HG02623 (cell line): ENCODE results near the gene RCC2.

Experiments used
- ATAC-seq: cut with Tn5 transposase; IDR thresholded peaks from one replicate; pipeline ENCODE4 v1.9.1; 2021; ENCODE audit warnings: moderate library complexity; ENCODE audit not compliant: unreplicated experiment

The RCC2 gene

DNA sequence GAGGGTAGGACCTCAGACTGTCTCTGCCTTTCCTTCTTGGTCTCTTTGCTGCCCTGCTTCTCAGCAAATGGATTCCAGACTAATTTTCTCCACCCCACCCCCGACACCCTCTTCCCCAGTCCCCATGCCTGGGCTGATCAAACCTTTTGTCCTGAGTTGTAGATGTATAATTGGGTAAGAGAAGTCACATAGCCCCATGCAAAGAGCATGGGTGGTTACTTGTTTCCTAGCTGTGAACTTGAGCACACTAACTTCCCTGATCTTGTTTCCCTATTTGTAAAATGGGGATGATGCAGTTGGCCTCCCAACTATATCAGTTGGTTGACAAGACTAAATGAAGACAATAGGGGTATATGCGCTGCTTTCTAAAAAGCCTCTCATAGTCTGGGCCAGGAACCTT, 58.3 kb downstream of the RCC2 start:
- ATAC-seq: no peak

DNA sequence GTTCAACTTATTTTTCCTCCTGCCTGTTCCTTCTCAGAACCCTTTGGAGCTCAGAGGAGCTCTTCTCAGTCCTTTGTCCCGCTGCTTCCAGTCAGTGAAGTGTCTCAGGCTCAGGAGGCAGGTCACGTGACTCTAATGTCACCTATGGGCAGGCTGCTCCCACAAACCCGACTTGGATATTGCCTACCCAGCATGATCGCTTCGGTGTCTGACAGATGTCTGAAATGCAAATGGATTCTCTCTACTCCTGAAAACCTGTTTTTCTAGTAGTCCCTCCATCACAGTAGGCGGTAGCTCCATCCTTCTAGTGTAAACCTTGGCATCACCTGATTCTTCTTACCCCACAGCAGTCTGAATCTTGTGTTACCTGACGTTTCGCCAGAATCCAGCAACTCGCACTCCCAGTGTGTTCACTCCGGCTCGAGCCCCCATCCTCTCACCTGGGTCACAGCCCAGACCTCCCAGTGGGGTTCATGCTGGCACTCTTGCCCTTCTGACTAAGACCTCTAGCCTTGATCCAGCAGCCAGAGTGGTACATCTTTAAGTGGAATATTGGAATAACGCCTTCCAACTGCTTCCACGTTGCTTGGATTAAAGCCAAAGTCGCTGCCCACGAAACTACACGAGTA, 62.0 kb downstream of the RCC2 start:
- no peak for ATAC-seq

DNA sequence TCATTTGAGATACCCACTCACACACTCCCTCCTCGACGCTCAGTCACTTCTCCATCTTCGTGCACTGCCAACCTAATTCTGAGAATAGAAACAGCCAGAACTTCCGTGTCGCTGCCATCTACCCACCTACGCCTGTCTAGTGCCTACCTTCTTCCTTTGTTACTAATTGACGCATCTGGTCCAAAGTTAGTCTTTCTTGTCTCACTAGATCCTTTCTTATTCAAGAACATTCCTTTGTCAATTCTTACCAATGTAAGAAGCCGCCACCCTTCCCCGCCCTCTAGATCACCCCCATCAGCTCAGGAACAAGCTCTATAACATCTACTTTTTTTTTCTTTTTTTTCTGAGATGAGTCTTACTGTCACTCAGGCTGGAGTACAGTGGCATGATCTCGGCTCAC, 63.8 kb downstream of the RCC2 start:
- ATAC-seq: no peak

DNA sequence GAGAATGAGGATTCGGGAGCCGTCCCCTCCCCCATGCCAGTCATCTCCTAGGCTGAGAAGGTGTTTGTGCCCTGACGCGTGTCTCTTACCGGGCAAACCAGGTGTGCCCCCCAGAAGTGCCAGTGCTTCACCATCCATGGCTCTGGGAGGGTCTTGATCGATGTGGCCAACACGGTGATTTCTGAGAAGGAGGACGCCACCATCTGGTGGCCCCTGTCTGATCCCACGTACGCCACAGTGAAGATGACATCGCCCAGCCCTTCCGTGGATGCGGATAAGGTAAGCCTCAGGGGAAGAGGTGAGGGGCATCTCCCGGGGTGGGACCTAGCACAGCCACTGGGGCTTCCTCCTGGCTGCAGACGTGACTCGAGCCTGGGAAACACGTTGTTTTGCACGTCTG, 66.5 kb downstream of the RCC2 start:
- no peak for ATAC-seq

DNA sequence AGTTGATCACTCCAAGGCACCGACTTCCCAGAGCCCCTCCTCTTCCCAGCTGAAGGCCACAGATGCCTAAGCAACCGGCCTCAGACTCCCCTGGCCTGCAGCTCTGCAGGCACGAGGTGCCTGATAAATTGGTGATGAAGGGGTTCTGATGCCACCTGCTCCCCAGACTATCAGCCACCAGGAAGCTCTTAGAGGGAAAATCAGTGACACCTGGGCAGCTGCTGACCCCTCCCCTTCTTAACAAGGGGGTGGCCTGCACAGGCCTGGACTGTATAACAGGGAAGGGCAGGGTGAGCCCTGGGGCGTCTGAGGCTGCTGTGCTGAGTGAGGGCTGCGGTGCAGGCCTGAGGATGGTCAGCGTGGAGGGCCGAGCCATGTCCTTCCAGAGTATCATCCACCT, 67.6 kb downstream of the RCC2 start, which contains the start of gene PADI6:
PADI6 (plus strand) TSS at position 301 of the 400 bp plus-strand sequence; CDS start at position 351, 50 bp downstream.
- ATAC-seq: no peak

DNA sequence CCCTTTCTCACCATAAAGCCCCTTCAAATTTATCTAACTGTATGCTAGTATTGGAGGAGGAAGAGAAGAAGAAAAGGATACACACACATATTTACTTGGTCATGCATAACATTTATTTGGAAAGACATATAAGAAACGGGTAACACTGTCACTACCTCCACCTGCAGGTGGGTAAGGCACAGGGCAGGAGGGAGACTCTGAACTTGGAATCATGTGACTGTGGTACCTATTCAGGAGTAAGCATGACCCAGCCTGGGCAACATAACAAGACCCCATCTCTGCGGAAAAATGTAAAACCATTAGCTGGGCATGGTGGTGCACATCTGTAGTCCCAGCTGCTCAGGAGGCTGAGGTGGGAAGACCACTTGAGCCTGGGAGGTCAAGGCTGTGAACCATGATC, 68.9 kb downstream of the RCC2 start:
- no peak for ATAC-seq

DNA sequence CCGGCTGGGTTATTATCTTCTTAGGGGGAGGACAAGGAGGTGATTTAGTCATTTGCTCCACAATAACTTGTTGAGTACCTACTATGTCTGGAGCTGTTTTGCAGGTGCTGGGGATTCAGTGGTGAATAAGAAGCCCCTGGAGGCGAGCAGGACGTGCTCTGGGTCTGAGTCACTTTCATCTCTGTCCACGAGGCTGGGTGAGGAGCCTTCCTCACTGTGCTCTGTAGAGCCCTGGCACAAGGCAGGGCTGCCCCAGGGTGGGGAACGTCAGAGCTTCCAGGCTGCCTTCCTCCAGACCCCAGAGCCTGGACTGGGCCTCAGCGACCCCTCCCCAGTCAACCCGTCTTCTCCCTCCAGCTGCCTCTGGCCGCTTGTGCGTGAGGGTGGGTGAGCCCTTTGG, 70.0 kb downstream of the RCC2 start:
- no peak for ATAC-seq

DNA sequence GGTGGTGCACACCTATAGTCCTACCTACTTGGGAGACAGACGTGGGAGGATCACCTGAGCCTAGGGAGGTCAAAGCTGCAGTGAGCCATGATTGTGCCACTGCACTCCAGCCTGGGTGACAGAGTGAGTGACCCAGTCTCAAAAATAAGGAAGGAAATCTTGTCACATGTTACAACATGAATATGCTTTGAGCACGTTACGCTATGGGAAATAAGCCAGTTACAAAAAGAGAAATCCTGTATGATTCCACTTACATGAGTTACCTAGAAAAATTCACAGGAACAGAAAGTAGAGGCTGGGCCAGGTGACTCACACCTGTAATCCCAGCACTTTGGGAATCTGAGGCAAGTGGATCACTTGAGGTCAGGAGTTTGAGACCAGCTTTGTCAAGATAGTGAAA, 74.2 kb downstream of the RCC2 start:
- no peak for ATAC-seq

DNA sequence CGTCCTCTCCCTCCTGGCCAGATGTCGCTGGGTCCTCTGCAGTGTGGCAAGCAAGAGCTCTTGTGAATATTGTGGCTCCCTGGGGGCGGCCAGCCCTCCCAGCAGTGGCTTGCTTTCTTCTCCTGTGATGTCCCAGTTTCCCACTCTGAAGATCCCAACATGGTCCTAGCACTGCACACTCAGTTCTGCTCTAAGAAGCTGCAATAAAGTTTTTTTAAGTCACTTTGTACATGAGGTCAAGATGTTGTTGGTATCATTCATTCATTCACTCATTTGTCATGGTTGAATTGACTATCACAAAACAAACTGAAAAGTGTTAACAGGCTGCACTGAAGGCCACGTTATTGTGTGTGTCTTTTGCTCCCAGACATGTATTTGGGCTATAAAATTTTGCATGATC, 75.7 kb downstream of the RCC2 start:
- no peak for ATAC-seq

DNA sequence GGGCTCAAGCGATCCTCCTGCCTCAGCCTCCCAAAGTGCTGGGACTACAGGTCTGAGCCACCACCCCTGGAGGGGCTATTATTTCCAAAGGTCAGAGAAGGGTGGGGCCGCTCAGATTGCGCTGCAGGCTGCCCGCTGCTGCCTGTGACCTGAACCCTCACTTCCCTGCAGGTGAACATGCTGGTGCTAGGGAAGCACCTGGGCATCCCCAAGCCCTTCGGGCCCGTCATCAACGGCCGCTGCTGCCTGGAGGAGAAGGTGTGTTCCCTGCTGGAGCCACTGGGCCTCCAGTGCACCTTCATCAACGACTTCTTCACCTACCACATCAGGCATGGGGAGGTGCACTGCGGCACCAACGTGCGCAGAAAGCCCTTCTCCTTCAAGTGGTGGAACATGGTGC, 76.1 kb downstream of the RCC2 start:
- no peak for ATAC-seq

DNA sequence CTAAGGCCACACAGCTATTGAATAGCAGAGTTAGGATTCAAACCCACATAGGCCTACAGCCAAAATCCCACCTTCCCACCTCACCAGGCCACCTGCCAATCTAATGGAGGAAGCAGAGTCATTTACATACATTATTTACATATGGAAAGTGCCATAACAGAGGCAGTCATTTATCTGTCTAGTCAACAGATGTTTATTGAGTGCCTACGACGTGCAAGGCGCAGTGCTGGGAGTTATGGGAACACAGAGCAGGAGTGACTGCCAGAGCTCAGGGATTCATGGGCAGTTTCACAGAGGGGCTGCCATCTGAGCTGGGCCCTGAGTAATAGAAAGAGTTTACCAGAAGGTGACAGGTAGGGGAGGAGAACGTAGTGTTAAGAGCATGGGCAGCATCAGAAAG, 77.8 kb downstream of the RCC2 start:
- ATAC-seq: no peak

DNA sequence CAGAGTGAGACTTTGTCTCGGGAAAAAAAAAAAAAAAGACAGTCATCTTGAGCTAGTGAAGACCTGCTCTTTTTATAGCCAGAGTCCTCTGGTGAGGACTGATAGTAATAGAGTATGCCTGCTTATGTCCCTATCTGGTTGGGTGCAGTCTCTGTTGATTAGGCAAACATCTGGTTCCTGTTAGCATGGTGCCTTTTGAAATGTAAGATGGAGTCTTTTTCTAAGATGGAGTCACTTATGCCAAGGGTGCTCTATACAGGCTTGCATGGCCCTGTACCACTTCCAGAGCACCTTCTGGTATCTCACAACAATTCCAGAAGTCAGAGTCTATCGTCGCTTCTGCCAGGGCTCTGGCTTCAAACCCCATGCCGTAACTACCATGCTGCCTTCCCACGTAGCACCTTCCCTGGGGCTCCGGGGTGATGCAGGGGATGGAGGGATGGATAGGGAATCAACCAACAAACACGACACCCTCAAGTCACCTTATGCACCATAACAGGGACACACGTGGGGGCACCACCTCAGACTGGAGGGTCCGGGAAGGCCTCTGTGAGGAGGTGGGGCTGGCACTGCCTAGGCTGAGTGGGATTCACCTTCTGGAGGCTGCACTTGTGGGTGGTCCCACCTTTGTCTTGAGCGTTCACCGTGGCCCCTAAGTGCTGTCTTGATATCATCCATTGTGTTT, 79.1 kb downstream of the RCC2 start:
- no peak for ATAC-seq

DNA sequence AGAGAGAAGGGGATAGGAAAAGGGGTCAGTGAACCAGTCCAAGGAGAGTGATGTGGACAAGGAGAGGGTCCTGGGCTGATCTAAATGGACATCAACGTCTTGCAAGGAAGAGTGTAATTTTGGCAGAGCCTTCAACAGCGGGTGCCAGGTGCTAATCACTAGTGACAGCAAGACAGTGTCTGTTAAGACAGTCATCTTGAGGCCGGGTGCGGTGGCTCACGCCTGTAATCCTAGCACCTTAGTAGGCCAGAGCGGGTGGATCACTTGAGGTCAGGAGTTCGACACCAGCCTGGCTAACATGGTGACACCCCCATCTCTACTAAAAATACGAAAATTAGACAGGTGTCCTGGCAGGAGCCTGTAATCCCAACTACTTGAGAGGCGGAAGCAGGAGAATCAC, 79.7 kb downstream of the RCC2 start:
- ATAC-seq: no peak

DNA sequence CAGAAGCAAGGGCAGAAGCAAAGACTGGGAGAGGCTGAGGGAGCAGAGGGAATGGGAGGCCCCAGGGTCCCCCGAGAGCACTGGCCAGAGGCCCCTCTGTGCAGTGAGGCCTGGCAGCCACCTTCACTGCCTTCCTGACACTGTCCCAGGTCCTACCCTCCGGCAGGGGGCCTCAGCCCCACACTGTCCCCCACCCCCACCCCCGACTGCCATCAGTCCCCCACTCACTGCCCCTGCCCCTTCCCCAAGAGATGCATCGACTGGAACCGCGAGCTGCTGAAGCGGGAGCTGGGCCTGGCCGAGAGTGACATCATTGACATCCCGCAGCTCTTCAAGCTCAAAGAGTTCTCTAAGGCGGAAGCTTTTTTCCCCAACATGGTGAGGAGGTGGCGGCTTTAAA, 80.4 kb downstream of the RCC2 start:
- ATAC-seq: no peak

DNA sequence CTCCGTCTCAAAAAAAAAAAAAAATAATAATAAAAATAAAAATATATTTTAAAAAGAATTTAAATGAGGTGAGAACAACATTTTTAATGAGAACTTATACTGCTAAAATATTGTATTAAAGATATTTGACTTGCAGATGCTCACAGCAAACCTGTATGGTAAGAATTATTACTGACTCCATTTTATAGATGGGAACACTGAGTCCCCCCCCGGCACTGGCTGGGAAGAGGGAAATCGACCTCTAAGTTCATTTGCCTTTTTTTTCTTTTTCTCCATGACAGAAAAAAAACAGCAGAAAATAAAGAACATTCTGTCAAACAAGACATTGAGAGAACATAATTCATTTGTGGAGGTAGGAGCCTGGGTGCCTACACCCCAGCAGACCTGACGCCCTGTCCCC, 80.9 kb downstream of the RCC2 start:
- ATAC-seq: no peak
